ENCODE results near the gene KCTD11.

Gene KCTD11

DNA sequence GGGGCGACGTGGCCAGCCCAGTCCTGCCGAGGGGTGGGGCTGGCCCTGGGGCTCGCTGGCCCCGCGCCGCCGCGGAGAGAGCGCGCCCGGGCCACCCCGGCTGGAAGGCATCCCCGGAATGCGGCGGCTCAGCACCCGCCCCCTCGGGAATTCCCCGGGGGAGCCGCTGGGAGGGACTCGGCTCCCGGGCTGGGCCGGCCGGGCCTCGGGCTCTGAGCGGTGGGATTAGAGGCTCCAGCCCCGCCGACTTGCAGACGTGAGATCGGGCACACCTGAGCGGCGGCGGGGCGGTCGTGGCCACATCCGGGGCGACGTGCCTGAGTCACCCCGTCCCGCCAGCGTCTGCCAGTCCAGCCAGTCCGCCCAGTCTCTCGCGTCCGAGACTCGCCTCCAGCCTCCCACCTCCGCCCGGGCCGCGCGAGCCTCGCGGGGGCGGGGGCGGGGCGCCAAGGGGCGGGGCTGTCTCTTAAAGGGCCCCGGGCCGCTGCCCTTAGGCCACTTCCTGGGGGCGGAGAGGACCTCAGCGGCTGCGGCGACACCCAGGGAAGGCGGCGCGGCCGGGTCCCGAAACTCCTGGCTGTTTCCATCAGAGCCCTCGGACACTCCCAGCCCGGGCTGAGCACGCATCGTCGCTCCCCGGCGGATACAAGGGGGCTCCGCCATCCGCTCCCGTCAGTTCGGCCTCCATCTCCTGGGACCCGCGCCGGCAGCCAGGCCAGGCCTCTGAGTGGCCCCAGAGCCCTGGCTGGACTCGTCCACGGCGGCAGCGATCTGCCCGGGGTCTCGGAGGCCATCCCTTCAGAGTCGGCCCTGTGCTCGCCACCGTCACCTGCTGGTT is at the start of gene KCTD11:
Gene KCTD11 (plus strand): TSS at position 498 of the 838 bp plus-strand sequence.
- peak; percentile 64 for DNase-seq

DNA sequence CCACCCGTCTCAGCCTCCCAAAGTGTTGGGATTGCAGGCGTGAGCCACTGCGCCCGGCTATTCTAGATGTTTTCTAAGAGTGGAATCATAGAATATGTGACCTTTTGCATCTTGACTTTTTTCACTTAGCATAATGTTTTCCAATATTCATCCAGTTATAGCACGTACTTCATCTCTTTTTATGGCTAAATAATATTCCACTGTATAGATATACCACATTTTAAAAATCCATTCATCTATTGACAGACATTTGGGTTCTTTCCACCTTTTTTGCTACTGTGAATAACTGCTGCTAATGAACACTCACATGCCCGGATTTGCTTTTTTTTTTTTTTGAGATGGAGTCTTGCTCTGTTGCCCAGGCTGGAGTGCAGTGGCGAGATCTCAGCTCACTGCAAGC is 47.8 kb upstream of the KCTD11 start:
- DNase-seq = no peak

DNA sequence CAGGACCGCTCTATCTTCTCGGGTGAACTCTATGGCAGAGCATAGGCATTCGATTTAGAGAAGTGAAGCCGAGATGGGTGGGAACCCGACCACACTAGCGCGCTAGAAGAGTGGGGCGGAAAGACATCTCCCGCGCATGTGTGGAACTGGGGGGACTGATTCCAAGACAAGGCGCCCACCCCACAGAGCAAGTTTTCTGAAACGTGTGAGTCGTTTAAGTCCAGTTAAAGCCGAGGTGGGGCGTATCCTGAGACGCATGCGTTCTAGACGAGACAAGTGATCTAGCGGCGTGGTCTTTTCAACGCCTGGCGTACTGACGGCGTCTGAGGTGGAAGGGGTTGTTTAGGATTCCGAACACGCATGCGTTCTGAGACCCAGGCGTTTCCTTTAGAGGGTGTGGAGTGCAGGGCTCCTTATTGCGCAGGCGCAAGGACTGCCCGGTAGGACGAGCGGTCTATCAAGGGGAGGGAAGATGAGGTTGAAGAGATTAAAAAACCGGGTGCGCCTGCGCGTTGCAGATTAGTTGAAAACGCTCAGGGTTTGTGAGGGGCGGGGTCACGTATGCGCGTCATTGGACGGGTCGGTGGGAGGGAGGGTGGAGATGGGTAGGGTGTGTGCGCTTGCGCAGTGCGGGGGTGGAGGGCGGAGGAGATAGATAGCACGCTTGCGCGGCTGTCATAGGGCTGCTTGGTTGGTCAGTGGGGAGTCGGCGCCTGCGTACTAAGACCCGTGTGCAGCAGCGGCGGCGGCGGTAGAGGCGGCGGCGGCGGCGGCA is 44.9 kb upstream of the KCTD11 start, which contains the start of gene EIF5A:
Gene EIF5A (plus strand): TSS at position 718 of the 775 bp plus-strand sequence. CDS start 2,008 bp downstream, outside the sequence.
- DNase-seq = peak; percentile 100

DNA sequence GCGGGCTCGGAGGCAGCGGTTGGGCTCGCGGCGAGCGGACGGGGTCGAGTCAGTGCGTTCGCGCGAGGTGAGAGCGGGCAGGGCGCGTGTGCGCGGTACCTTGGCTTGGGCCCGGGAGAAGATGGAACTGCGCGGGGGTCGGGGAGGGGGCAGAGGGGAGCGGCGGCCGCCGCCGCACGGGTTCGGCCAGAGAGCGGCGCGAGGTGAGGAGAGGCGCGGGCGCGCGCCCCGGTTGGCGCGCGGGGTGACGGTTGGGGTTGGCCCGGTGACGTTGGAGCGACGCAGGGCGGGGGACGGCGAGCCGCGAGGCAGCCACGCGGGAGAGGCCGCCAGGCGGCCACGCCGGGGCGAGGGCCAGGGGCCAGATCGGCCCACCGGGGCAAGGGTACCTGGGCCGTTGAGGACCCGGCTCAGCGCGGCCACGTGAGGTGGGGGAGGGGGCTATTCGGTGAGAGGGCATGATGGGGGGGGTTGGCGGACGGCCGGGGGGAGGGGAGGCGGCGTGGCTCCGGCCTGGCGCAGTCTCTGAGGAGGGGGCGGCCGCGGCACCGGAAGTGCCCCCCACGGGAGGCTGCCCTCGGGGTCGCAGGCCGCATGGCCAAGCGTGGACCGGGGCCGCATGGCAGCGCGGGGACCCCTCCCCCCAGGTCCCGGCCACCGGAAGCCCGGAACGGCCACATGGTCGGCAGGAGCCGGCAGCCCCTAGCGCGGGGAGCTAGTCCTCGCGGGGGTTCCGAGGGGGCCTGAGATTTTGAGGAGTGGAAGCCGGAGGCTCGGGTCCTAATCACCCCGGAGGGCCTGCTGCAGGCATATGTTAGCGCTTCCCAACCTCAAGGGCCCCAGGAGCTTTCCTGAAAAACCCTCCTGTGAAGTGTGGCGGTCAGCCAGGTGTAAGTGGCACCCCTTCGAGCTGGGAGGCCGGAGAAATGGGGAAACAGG is 44.0 kb upstream of the KCTD11 start:
- DNase-seq = peak; percentile 50

DNA sequence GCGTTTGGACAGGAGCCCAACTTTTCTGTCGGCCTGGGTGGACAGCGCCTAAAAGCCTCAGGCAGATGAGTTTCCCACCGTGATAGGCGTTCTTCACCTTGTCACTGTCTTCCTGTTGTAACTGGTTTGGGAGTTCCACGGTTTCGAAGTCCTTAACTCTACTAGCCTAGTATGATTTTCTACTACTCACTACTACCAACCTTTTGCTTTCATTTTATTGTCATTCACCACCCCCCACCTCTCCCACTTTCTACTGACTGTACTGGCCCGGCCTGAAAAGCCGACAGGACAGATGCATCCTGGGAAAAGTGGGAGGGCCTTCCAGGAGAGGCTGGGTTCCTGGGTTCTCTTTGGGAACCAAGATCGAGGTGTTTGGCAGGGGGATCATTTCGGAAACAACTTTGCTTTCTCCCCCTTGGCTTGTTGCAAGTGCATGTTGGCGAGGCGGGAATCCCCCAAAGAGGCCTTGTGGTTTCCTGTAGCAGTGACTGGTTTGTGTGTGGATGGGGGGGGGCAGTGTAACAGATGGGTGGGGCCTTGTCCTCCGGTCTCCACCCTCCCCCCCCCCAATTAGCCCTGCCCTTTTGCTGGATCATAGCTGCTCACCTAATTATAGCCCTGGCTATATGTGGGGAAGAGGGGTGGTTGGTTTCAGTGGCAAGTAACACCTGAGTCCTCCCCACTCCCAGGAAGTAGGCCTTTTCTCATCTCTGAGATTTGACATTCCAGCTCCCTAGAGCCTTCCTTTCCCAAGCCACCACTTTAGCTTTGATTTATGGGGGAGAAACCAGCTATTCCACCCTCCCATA is 43.1 kb upstream of the KCTD11 start:
- peak; percentile 89 for DNase-seq

DNA sequence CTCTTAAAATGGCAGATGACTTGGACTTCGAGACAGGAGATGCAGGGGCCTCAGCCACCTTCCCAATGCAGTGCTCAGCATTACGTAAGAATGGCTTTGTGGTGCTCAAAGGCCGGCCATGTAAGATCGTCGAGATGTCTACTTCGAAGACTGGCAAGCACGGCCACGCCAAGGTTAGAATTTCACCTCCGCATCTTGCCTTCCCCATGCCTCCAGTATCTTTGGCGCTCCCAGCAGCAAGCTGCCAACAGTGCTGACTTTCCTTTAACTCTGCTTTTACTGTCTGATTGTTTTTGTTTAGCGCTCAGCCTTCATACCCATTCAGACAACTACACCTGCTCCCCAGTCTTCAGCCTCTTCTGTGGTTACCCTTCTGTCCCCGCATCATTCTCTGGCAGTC is 42.3 kb upstream of the KCTD11 start:
- no peak for DNase-seq

DNA sequence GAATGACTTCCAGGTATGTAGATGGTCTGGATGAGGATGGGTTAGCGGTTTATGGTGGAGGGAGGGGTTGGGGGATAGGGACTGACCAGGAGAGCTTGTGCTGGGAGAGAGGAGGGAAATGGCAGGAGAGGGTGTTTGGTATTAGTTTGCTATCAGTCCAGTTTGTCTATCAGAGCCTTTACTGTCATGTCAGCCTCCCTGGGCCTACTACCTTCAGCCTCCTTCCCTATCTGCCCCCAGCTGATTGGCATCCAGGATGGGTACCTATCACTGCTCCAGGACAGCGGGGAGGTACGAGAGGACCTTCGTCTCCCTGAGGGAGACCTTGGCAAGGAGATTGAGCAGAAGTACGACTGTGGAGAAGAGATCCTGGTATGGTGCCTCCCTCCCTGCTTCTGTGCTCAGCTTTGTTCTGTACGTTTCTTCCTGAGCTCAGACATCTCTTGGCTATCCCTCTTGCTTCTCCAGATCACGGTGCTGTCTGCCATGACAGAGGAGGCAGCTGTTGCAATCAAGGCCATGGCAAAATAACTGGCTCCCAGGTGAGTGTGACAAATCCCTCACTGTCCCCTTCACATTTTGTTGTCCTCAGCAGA is 40.8 kb upstream of the KCTD11 start:
- no peak for DNase-seq

DNA sequence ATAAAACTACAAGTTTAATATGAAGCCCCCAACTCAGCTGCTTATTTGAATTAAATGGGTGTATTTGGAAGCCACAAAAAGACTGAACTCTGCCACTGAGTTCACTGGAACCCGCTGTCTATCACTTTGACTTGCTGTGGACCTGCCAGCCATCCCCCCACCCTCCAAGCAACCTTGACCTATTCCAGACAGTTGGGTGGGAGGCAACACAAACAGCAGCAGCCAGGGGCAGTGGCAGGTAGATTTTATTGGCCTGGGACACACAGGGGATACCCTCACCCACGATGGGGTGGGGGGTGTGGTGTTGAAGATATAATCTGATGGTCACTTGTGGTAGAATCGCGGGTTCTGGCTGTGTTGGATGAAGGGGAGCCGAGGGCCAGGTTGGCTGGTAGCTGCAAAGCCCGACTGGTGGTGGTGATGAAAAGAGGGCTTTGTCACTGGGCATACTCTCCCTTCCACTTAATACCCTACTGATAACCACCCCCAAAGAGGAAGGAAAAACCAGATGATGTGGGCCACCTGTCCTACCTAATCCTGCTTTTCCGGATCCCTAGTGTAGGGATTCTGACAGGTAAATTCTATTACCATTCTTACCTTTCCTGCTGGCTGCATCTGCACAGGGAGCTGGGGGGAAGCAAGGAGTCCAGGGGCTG is 39.4 kb upstream of the KCTD11 start:
- DNase-seq = no peak

DNA sequence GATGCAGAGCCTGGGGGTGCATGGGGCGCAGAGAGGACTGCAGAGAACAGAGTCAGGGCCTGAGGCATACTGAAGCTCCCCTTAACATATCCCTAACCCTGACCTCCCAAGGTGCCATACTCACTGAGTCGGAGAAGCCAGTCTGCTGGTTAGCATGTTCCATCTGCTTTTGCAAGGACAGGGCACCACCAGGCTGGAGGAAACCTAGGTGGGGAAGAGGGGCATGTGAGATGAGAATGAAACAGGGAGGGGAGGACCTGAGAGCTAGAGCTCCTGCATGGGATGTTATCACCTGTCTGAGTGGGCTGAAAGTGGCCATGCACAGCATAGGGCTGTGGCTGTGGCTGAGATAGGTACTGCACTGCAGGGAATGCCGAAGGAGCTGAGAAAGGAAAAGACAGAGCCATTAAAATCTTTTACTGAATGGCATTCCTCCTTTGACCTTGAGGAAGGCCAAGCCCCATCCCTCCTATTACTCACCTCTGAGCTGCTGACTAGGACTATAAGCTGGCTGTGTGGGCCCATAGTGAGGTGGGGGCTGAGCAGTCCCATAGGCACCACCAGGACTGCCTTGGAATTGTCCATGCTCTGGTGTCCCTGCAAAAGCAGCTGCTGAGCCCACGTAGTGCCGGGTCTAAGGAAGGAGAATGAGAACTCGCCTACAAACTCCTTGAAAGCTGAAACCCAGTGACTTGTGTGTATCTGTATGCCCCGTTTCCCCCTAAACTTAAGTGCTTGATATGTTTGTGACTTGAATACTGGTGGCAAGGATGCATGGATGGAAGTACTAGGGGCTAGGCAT is 38.7 kb upstream of the KCTD11 start:
- DNase-seq = peak; percentile 31

DNA sequence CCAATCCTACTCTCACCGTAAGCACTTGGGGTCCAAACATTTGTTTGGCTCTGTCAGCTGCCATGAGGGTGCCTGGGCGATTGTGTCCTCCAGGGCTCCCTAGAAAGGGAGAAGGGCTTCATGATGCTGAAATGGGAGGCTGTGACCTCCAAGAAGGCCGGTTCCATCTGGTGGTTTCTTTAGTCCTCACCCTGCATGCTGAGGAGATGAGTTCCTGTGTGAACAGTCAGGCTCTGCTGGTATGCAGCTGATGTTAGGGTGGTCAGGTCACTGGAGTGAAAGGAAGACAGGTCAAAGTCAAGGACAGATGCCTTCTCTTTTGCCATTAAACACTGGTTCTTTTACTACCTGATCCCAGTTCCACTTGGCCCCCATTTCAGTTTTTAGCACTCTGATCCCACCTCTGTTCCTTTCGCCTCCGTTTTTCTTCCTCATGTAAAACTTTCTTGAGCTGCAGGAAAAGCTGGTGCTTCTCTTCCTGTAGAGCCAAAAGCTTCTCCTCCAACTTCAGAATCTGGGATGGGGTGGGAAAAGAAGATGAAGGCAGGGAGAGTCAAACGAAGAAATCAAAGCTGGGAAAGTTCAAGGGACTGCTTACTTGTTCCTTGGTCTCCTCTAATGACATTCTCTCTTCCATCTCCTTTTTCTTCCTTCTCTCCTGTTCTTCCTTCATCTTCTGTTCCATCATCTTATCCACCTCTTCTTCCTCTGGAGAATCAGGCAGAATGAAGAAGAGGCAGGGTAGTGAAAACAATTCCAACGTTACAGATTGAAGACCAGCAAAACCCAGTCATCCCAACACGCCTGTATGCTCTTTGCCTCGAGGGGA is 37.9 kb upstream of the KCTD11 start:
- DNase-seq = no peak

DNA sequence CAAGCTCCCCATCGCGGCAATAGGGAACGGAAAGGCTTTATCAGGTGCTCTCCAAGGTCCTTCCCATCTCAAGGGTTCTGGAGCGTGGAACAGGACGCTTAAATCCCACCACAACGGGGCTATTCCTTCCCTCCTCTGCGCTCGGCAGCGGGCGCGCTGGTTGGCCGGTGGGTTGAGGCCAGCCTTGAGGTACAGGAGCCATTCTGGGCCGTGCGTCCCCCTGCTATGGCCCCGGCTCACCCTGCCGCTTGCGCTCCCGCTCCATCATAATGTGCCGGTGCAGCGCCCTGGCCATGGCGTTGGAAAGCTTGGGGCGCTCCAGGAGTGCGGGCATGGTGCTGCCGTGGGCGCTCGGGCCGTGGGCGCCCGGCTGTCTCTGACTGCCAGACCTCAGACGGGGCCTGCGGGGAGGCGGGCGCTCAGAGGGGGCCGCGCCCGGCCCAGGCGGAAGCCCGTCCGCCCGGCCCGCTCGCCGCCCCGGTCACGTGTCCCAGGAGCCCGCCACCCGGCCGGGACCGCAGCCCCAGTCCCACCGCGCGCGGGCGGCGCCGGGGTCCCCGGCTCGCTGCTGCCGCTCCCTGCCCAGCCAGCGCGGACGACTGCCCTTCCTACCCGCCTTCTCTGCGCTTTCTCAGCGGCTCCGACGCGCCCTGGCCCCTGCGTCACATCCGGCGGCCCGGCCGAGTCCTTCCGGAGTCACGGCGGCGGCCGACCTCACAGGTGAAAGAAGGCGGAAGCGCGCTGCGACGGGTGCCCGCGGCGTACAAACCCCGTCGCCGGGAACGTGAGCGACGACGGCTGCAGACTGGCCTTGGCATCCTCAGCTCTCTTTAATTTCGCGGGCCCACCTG is 37.0 kb upstream of the KCTD11 start, which contains the start of gene GPS2:
Gene GPS2 (minus strand): TSS at position 642 of the 851 bp plus-strand sequence. CDS start 308 bp downstream, at position 334.
- peak; percentile 93 for DNase-seq

DNA sequence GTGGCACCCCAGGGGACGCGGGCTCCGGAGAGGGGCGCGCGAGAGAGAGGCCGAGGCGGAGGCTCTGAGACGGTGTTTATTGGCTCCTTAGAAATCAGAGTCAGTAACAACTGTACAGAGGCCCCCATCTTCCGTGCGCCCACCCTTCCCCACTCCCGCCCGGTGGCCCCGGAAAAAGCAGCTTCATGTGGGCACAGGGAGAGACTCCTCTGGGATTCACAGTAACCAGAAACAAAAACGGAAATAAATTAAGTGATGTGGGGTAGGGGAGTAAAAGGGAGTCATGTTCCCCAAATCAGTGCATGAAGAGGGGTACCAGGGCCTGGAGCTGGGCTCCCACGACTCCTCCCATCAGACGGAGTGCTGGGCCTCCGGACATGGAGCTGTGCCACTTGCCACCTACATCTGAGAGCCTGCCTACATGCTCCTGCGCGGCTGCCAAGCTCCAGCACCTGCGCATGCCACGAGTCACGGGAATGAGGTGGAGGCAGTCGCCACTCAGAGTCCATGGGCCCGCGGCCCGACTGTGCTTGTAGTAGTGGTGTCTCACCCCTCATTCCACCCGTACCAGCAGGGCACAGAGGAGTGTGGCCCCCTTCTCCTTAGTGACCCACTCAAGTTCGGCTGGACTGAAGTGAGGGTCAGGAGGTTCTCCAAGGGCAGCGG is 36.3 kb upstream of the KCTD11 start:
- DNase-seq = no peak

DNA sequence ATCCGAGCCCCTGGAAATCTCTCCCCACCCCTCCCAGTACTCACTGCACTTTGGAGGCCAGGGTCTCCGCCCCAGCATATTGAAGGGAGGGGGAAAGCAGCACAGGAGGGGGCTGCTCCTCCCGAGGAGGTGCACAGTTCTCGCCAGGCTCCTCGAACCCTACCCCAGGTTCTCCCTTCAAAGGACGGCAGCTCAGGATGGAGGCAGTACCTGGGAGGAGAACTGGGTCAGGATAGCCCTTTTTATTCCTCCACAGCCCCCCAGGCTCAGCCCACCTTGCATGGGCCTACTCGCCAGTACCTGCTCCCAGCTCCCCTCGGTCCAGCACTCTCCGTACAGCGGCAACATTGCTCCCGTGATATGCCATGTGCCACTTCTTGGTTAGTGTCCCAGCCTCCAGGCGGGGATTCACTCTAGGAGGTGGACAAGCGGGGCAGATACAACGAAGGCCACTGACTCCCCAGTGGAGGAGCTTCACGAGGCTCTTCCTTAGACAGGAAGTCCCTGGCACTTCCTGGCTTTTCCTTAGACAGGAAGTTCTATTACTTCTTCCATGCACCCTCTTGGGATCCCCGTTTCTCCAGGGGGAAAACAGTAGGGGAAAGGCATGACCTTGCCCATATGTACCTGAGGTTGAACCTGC is 34.7 kb upstream of the KCTD11 start:
- no peak for DNase-seq

DNA sequence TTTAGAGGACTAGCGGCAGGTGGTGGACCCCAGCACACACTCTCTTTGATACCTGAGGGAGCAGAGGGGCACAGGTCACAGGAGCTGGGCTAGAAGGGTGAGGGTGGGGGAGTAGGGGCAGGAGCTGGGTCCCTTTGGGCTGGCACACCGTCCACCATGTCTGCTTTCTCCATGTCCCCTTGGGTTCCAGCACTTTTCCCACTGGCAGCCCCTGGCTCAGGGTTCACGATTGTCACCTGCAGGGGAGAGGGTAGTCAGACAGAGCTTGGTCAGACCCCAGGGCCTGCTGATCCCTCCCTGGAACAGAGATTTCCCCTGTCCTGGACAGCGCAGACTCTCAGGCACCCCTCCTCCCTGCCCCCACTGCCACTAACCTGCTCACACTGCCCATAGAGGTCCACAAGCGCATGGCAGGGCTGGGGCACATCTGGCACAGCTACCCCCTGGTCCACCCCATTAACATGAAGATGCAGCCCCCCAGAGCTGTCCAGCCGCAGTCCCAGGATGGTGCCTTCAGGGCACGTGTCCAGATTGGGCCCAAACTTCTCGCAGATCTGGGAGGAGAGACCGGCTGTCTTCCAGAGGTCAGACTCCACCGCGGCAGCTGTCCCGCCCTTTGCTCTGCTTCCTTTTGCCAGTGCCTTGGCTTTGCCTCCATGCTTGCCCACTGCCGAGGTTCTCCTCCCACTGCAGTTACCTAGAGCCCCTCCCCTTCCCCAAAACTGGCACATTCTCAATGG is 33.7 kb upstream of the KCTD11 start:
- DNase-seq = no peak

DNA sequence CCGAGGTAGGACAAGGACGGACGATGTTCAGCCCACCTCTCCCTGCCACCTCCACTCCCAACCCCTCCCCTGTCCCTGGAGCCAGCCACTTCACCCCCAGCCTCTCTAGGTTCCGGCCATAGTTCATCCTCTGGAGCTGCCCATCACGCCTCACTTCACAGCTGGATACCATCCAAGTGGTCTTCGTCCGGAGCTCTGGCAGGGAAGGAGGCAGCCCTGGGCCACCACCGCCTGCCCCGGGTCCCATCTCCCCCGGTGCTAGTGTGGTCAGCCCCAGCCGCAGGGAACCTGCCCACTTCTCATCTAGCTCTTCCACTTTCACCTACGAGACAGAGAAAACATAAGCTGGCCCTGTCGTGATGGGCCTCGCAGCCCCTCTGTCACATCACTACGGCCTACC is 30.5 kb upstream of the KCTD11 start:
- no peak for DNase-seq

DNA sequence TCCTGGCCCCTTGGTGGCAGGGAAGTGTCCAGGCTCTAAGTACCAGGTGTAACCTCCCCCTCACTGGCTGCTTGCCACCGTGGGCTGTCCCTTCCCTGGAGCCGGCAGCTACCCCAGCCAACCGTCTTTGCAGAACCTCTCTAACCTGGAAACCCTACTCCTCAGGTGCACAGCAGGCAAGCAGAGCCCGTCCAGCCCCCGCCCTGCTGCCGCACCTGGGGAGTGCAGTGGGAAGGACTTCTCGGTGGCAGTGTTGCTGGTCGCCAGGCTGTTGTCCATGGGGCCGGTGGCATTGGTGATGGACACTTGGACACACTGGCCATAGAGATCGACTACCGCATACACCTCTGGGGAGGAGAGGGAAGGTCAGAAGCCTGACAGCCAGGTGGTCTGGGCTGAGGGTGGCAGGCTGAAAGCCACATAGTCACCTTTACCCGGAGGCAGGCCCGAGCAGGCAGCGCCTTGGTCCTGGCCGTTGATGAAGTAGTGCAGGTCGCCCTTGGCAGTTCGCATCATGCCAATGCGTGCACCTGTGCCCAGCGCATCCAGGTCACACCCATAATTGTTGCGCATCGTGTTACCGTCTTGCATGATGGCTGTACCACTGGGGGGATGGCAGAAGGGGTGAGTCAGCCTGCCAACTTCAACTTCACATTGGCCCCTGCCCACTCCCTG is 29.3 kb upstream of the KCTD11 start:
- no peak for DNase-seq
